RKO (cell line): ENCODE results near the gene PDLIM3.

Source experiments
- DNase-seq: peaks from one replicate; pipeline ENCODE4 v3.0.0-alpha.2; 2016; ENCODE audit warnings: low spot score

Gene PDLIM3

DNA sequence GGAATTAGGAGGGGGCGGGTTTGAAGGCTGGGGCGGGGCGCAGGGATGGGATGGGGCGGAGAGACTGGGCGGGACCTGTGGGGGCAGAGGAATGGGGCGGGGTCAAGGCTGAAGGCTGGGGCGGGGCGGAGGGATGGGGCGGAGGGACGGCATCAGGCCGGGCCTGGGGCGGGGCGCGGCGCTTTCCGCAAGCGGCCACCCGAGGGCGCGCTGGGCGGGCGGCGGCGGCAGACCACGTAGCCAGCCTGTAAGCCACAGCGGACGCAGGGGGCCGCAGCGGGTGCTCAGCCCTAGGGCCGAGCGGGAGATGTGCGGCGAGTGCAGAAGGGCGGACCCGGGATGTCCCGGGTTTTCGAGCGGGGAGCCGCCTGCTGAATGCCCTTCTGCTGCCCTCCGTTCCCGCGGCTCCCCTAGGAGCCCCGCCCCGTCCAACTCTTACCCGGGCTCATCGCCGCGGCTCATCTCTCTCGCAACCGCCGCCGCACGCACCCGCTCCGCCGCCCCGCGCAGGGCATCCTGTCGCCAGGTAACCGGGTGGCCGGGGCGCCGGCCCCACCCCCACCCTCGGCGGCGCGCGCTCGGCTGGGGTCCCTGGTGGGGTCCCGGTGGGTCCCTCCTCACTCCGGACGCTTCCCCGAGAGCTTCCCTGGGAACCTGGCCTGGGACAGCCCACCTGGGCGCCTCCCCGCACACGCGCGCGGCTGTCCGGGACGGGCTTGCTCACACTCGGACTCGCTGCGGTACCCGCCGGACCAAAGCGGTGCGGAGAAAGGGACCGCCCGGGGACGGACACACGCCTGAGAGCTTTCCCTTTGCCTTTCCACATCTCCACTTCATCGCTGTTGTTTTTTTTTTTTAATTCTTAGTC is 63.8 kb downstream of the PDLIM3 start, which contains the start of gene CCDC110:
CCDC110 (minus strand) TSS at position 499 of the 868 bp plus-strand sequence; CDS start at position 449, 50 bp downstream.
- peak; percentile 87 for DNase-seq

DNA sequence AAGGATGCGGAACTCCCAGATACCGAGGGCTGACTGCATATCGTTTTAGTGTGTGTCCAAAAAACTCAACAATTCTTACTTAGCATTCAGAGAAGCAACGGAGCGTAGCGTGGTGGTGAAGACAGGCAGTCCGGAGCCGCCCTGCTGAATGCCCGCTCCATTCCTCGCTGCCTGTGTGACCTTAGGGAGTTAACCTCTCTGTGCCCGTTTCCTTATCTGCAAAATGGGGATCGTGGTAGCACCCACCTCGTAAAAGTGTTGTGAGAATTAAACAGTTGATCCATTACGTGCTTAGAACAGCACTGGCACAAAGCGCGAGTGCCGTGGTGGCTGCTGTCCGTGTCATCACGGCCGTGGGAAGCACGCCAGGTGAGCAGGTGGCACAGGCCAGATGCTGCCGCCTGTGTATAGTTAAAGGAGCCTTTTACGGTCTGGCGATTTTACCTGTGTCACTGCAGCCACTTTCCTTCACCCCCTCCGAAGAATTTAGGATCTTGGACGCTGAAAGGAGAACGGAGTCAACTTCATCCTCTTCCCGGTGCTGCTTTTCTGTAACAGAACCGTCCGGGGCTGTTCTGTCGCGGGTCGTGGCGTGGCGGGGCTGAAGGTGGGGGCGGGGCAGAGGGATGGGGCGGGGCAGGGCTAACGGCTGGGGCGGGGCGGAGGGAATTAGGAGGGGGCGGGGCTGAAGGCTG is 64.7 kb downstream of the PDLIM3 start:
- DNase-seq, result no peak

GRCh38 chr4:185469580-185470154 is 65.6 kb downstream of the PDLIM3 start:
- no peak for DNase-seq

DNA sequence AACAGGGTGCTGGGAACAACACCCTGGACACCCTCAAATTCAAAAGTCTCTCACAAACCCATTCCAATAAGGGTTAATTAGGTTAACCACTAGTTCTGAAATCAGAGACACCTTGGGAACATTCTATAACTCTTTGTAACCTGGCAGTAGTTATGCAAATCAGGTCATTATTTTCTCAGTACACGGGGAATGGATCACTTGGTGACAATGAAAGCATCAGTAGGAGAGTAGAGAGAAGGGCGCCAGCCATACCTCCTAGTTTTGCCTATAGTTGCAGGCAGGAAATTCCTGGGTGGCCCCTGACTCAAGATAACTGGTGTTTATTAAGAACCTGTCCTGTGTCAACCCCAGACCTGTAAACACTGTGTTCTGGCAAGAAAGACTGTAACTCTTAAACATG is 66.3 kb downstream of the PDLIM3 start:
- DNase-seq, result no peak

GRCh38 chr4:185467991-185468390 is 67.3 kb downstream of the PDLIM3 start:
- DNase-seq, result no peak

- DNase-seq, result no peak
These were observed 68.2 kb downstream of the PDLIM3 start for GRCh38 chr4:185467101-185467500.

GRCh38 chr4:185465707-185466106 is 69.6 kb downstream of the PDLIM3 start:
- DNase-seq, result no peak

GRCh38 chr4:185464887-185465286 is 70.4 kb downstream of the PDLIM3 start:
- no peak for DNase-seq

DNA sequence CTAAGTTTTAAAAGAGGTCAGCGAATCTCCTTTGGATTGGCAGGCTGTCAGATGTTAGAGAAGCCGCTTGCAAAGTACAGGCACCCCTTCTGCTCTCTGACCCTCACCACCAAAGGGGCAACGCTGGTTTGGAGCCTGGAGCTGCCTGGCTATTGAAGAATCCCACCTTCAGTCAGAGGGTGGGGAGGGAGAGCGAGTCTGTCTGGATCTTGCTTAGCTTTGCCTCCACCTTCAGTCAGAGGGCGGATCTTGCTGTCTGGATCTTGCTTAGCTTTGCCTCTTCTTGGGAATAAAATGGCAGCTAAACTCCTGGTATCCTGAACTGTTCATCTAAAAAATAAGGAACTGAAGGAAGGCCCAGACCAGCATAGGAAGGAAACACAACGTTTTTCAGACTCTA is 71.1 kb downstream of the PDLIM3 start:
- DNase-seq, result no peak

DNA sequence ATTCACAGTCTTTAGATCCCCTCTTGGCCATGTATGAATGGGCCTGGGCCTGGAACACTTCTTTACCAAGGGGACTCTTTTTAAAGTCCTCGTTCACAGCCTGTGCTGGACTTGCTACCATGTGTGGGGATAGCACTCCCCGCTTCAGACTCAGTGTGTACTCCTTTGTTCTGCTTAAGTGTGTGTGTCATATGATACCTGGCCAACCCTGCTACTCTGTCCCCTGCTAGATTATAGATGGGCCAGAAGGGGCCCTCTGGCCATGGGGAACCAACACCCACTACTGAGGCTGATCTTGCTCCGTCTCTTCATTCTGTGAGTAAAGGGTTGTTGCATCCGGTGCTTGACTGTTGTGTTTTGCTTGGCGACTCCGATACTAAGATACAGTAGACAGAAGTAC is 71.8 kb downstream of the PDLIM3 start:
- no peak for DNase-seq

- no peak for DNase-seq
These were observed 73.7 kb downstream of the PDLIM3 start for GRCh38 chr4:185461565-185461964.

GRCh38 chr4:185457136-185457535 is 78.2 kb downstream of the PDLIM3 start:
- no peak for DNase-seq

- no peak for DNase-seq
These were observed 79.2 kb downstream of the PDLIM3 start for GRCh38 chr4:185456131-185456530.
